Vagina (tissue), 2 donors: ENCODE measurements around the gene CNTRL. TPM values are rescaled to one million over a fixed set of nuclear protein-coding genes. Genes with fewer than 3 reads are reported as not detected.

Experiments
- DNase-seq, 2 donors: peaks; one replicate each; pipeline ENCODE4 v3.0.0-alpha.2; 2017; ENCODE audit errors: extremely low spot score in 2 of 2
- H3K27ac ChIP-seq: fragments of 200-600 bp; sonication (generic); one replicate; pipeline ENCODE4 v1.5.1; 2019
- H3K27me3 ChIP-seq: fragments of 200-600 bp; sonication (generic); one replicate; pipeline ENCODE4 v1.5.1; 2019
- H3K36me3 ChIP-seq, 2 donors: fragments of 200-600 bp; sonication (generic); one replicate each; pipeline ENCODE4 v1.5.1; 2017 to 2019
- H3K4me1 ChIP-seq: fragments of 200-600 bp; sonication (generic); one replicate; pipeline ENCODE4 v1.5.1; 2019
- H3K4me3 ChIP-seq, 2 donors: fragments of 200-600 bp; sonication (generic); 1 replicate in 1 of 2; 2 replicates in 1 of 2; pipeline ENCODE4 v1.5.1; 2016 to 2019
- H3K9me3 ChIP-seq: fragments of 200-600 bp; sonication (generic); one replicate; pipeline ENCODE4 v1.5.1; 2019
- POLR2A ChIP-seq, 2 donors: fragments of 450-650 bp; IDR thresholded peaks; one replicate each; pipeline ENCODE4 v1.6.1; 2017; ENCODE audit warnings: antibody characterized with exemption in 2 of 2, mild to moderate bottlenecking in 2 of 2, moderate library complexity in 2 of 2
- POLR2AphosphoS5 ChIP-seq, 2 donors: sonication (generic); formaldehyde crosslinking; IDR thresholded peaks; one replicate each; pipeline ENCODE4 v1.9.0; 2017; ENCODE audit warnings: antibody characterized with exemption in 2 of 2, mild to moderate bottlenecking in 2 of 2, low read depth in 1 of 2; ENCODE audit not compliant: insufficient read depth in 1 of 2
- intact Hi-C: fragments of 100-400 bp; cut with DNase I; formaldehyde crosslinking; loops from one replicate; pipeline ENCODE4 v1.15.1; 2023
- total RNA-seq: library from RNA; depleted of rRNA; stranded (reverse); fragments of >200 nt; gene quantifications from one replicate; pipeline ENCODE4 v1.2.3, GENCODE V29; 2016
- TF ChIP-seq, protein P1 (sequence below), 3 experiments: fragments of 450-650 bp in 2 of 3; fragments of 200-600 bp in 1 of 3; sonication (generic) in 1 of 3; IDR thresholded peaks; one replicate each; pipeline ENCODE4 v1.5.1; 2017 to 2019; ENCODE audit warnings: antibody characterized with exemption in 3 of 3, mild to moderate bottlenecking in 2 of 3, moderate library complexity in 2 of 3

Gene CNTRL
- total RNA-seq, 1 donor from 2014 or later = 13.8 TPM

DNA sequence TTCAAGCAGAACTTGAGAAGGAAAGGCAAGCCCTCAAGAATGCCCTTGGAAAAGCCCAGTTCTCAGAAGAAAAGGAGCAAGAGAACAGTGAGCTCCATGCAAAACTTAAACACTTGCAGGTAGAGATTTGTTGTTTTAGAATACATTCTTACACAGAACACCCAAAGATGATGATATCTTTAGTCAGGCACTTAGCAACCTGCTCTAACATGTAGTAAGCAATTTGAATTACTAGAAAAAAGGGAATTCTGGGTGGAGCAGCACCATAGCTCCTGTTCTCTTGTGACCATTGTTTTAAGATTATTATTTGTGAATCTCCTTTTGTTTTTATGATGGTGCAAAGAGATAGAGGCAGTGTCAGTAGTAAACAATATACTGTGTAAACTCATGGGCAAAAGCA lies 63.8 kb downstream of the CNTRL start:
- Histone ChIP-seq H3K4me3 (no peak overlapping the region), H3K9me3 (no peaks in the 10 kb centered on the region), H3K27ac (no peak overlapping the region), H3K4me1 (no peaks in the 10 kb centered on the region), H3K36me3 (peaks cover 0 to 53% of the 10 kb centered on the region in 2 donors), H3K27me3 (no peaks in the 10 kb centered on the region)
- TF ChIP-seq POLR2A (IDR thresholded peaks at IDR 0.05) (no peak), POLR2AphosphoS5 (IDR thresholded peaks at IDR 0.05; ENCODE audit: insufficient read depth in 1 of 2, low read depth in 1 of 2) (no peak)
- TF ChIP-seq, protein P1, sequence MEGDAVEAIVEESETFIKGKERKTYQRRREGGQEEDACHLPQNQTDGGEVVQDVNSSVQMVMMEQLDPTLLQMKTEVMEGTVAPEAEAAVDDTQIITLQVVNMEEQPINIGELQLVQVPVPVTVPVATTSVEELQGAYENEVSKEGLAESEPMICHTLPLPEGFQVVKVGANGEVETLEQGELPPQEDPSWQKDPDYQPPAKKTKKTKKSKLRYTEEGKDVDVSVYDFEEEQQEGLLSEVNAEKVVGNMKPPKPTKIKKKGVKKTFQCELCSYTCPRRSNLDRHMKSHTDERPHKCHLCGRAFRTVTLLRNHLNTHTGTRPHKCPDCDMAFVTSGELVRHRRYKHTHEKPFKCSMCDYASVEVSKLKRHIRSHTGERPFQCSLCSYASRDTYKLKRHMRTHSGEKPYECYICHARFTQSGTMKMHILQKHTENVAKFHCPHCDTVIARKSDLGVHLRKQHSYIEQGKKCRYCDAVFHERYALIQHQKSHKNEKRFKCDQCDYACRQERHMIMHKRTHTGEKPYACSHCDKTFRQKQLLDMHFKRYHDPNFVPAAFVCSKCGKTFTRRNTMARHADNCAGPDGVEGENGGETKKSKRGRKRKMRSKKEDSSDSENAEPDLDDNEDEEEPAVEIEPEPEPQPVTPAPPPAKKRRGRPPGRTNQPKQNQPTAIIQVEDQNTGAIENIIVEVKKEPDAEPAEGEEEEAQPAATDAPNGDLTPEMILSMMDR (IDR thresholded peaks at IDR 0.05) = no peak
- intact Hi-C loops = no loop called here
- no peak for DNase-seq

DNA sequence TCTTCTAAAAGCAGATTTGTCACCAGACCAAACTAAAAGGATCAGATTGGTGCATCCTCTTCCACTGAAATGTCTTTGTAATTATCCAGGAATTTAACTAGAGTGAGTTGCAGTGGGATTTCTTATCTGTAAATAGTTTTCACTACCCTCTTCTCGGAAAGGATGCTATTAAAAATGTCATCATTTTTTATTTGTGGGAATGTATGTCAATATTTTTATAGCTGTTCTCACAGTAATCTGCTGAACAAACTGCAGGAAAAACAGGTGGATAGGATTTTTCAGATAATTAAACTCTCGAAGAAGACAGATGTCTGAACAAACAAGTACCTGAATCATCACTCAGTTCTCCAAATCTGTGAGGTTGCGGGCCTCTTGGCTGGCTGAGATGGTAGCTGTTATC lies 64.2 kb downstream of the CNTRL start:
- Histone ChIP-seq H3K4me3 (no peak overlapping the region), H3K27me3 (no peaks in the 10 kb centered on the region), H3K9me3 (no peaks in the 10 kb centered on the region), H3K27ac (no peak overlapping the region), H3K4me1 (no peaks in the 10 kb centered on the region), H3K36me3 (peaks cover 0 to 57% of the 10 kb centered on the region in 2 donors)
- TF ChIP-seq, protein P1 (IDR thresholded peaks at IDR 0.05) = no peak
- no peak for TF ChIP-seq POLR2A (IDR thresholded peaks at IDR 0.05)
- no peak for TF ChIP-seq POLR2AphosphoS5 (IDR thresholded peaks at IDR 0.05; ENCODE audit: insufficient read depth in 1 of 2, low read depth in 1 of 2)
- intact Hi-C loops = no loop called here
- DNase-seq = no peak

DNA sequence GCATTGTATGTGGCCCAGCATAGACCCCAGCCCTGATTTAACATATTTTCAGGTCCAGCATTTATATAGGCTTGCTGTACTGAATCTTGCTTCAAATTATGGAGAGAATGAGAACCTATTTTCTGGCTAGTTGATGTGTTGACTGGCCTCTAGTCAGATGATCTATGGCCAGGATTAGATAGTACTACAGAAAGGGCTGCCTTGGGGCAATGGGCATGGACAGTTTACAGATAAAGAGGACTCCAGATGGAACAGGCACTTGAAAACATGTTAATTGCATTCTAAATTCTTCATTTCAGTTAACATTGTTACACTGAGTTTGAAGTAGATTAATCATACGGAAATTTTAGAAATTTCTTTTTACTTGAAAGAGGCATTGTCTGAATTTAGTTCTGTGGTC lies 65.4 kb downstream of the CNTRL start:
- Histone ChIP-seq H3K9me3 (no peaks in the 10 kb centered on the region), H3K4me1 (no peaks in the 10 kb centered on the region), H3K27ac (no peak overlapping the region), H3K27me3 (no peaks in the 10 kb centered on the region), H3K36me3 (peaks cover 0 to 67% of the 10 kb centered on the region in 2 donors), H3K4me3 (no peak overlapping the region)
- DNase-seq = no peak
- TF ChIP-seq POLR2AphosphoS5 (IDR thresholded peaks at IDR 0.05; ENCODE audit: insufficient read depth in 1 of 2, low read depth in 1 of 2) (no peak), POLR2A (IDR thresholded peaks at IDR 0.05) (no peak)
- TF ChIP-seq, protein P1 (IDR thresholded peaks at IDR 0.05) = no peak
- intact Hi-C loops = no loop called here

DNA sequence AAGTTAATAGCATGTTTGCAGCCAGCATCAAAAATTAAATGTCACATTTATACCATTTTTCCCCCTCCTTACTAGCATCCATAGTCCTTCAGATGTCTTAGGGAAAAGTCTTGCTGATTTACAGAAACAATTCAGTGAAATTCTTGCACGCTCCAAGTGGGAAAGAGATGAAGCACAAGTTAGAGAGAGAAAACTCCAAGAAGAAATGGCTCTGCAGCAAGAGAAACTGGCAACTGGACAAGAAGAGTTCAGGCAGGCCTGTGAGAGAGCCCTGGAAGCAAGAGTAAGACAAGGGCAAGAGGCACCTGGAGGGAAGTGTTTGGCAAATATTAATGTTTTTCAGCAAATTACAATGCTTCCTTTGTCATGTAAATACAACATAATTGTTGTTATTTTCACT lies 66.6 kb downstream of the CNTRL start:
- Histone ChIP-seq H3K27me3 (no peaks in the 10 kb centered on the region), H3K4me1 (no peaks in the 10 kb centered on the region), H3K27ac (no peak overlapping the region), H3K9me3 (no peaks in the 10 kb centered on the region), H3K4me3 (no peak overlapping the region), H3K36me3 (peaks cover 0 to 77% of the 10 kb centered on the region in 2 donors)
- no peak for DNase-seq
- TF ChIP-seq, protein P1 (IDR thresholded peaks at IDR 0.05) = no peak
- no peak for TF ChIP-seq POLR2AphosphoS5 (IDR thresholded peaks at IDR 0.05; ENCODE audit: insufficient read depth in 1 of 2, low read depth in 1 of 2)
- no peak for TF ChIP-seq POLR2A (IDR thresholded peaks at IDR 0.05)
- intact Hi-C loops = no loop called here

DNA sequence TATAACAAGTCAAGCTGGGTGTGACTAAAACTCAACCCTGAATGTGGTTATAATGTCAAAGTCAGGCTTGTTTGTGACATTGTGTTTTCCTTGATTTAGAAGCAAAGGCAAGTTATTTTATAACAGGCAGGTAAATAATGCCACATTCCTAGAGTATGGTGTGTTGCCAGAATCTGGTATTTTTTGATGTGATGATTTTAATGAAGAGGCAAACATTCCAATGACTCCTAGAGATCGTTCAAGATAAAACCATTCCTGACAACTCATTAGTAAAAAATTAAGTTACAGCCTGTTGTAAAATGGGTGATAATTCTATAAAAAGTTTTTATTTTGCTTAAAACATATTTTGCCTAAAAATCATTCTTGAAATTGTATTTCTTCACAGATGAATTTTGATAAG lies 67.0 kb downstream of the CNTRL start:
- H3K27me3 ChIP-seq = no peaks in the 10 kb centered on the region
- intact Hi-C loops = no loop called here
- no peaks in the 10 kb centered on the region for H3K4me1 ChIP-seq
- peaks cover 0 to 81% of the 10 kb centered on the region in 2 donors for H3K36me3 ChIP-seq
- H3K9me3 ChIP-seq = no peaks in the 10 kb centered on the region
- TF ChIP-seq POLR2AphosphoS5 (IDR thresholded peaks at IDR 0.05; ENCODE audit: insufficient read depth in 1 of 2, low read depth in 1 of 2) = no peak
- TF ChIP-seq, protein P1 (IDR thresholded peaks at IDR 0.05) = no peak
- TF ChIP-seq POLR2A (IDR thresholded peaks at IDR 0.05) = no peak
- no peak overlapping the region for H3K4me3 ChIP-seq
- no peak overlapping the region for H3K27ac ChIP-seq
- no peak for DNase-seq
